BE2C (cell line): ENCODE results near the gene PIMREG.
A peak's percentile ranks its signal among the peaks of the same experiment; 100 is the strongest.

Experiments used
- DNase-seq: peaks from one replicate; pipeline ENCODE4 v3.0.0-alpha.2; 2020
- H3K27me3 ChIP-seq: fragments of 250-450 bp; sonication (Bioruptor Pico); 2 replicates; pipeline ENCODE4 v1.5.1; 2020; ENCODE audit warnings: mild to moderate bottlenecking
- H3K36me3 ChIP-seq: fragments of 250-450 bp; sonication (Bioruptor Pico); 2 replicates; pipeline ENCODE4 v1.5.1; 2020; ENCODE audit warnings: mild to moderate bottlenecking
- H3K4me1 ChIP-seq: fragments of 250-450 bp; sonication (Bioruptor Pico); 2 replicates; pipeline ENCODE4 v1.5.1; 2020
- H3K4me3 ChIP-seq: 2 replicates; pipeline ENCODE4 v1.5.1; 2011; ENCODE audit warnings: low read depth, low read length
- H3K9me3 ChIP-seq: fragments of 250-450 bp; sonication (Bioruptor Pico); 2 replicates; pipeline ENCODE4 v1.5.1; 2020
- TF ChIP-seq, protein P1 (sequence below): IDR thresholded peaks from 2 replicates; pipeline ENCODE4 v1.5.1; 2012; ENCODE audit warnings: mild to moderate bottlenecking, low read depth, low read length

PIMREG gene

DNA sequence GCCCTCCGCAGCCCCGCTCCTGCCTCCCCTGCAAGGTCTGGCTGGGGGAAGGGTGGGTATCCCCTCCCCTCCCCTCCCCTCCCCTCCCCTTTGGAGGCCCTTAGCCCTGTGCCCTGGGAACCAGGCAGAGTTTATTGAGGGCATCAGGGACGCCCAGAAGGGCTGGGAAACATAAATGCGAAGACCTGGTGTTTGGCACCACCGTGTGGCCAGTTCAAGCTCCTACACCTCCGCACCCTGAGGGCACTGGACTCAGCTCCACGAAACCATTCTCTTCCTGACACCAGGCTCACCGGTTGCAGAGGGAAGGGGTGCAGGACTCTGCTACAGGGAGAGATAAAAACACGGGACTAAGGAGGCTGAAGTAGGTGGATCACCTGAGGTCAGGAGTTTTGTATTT lies 8.3 kb upstream of the PIMREG start:
- no peaks in the 10 kb centered on the region for H3K9me3 ChIP-seq
- H3K4me3 ChIP-seq = no peak overlapping the region
- no peaks in the 10 kb centered on the region for H3K36me3 ChIP-seq
- TF ChIP-seq, protein P1, sequence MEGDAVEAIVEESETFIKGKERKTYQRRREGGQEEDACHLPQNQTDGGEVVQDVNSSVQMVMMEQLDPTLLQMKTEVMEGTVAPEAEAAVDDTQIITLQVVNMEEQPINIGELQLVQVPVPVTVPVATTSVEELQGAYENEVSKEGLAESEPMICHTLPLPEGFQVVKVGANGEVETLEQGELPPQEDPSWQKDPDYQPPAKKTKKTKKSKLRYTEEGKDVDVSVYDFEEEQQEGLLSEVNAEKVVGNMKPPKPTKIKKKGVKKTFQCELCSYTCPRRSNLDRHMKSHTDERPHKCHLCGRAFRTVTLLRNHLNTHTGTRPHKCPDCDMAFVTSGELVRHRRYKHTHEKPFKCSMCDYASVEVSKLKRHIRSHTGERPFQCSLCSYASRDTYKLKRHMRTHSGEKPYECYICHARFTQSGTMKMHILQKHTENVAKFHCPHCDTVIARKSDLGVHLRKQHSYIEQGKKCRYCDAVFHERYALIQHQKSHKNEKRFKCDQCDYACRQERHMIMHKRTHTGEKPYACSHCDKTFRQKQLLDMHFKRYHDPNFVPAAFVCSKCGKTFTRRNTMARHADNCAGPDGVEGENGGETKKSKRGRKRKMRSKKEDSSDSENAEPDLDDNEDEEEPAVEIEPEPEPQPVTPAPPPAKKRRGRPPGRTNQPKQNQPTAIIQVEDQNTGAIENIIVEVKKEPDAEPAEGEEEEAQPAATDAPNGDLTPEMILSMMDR = peak; percentile 68
- no peaks in the 10 kb centered on the region for H3K27me3 ChIP-seq
- DNase-seq = peak; percentile 59
- H3K4me1 ChIP-seq = no peaks in the 10 kb centered on the region

- no peaks in the 10 kb centered on the region for H3K27me3 ChIP-seq
- no peaks in the 10 kb centered on the region for H3K4me1 ChIP-seq
- no peak overlapping the region for H3K4me3 ChIP-seq
- H3K9me3 ChIP-seq = no peaks in the 10 kb centered on the region
- TF ChIP-seq, protein P1 = no peak
- H3K36me3 ChIP-seq = no peaks in the 10 kb centered on the region
- DNase-seq = no peak
Measured at GRCh38 chr17:6437466-6437865, 6.8 kb upstream of the PIMREG start.

- no peaks in the 10 kb centered on the region for H3K4me1 ChIP-seq
- H3K36me3 ChIP-seq = no peaks in the 10 kb centered on the region
- no peak overlapping the region for H3K4me3 ChIP-seq
- no peaks in the 10 kb centered on the region for H3K9me3 ChIP-seq
- no peak for DNase-seq
- TF ChIP-seq, protein P1 = no peak
- no peaks in the 10 kb centered on the region for H3K27me3 ChIP-seq
Measured at GRCh38 chr17:6437956-6438355, 6.3 kb upstream of the PIMREG start.

DNA sequence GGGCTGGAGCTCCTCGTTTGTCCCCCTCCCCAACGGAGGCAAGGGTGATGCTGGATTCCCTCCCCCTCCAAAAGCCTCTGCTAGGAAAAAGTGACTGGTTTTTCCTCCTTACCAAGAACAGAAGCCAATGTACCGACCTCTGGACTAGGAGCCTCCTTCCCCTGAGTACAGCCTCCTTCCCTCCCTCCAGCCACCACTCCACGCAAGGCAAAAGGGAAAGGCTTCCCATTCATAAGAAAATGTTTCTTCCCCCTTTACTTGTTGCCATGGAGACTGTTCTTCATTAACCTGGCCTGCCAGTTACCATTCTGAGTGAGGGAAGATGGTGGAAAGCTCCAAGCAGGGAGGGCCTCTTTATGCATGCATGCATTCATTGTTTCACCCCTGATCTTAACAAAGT lies 4.3 kb upstream of the PIMREG start:
- TF ChIP-seq, protein P1 = no peak
- no peaks in the 10 kb centered on the region for H3K36me3 ChIP-seq
- no peak for DNase-seq
- H3K27me3 ChIP-seq = no peaks in the 10 kb centered on the region
- no peak overlapping the region for H3K4me3 ChIP-seq
- no peaks in the 10 kb centered on the region for H3K9me3 ChIP-seq
- H3K4me1 ChIP-seq = no peaks in the 10 kb centered on the region

GRCh38 chr17:6442775-6443174 lies 1.5 kb upstream of the PIMREG start:
- no peaks in the 10 kb centered on the region for H3K9me3 ChIP-seq
- H3K36me3 ChIP-seq = no peaks in the 10 kb centered on the region; the same call in 1 of the 2 replicates
- TF ChIP-seq, protein P1 = no peak
- H3K27me3 ChIP-seq = no peaks in the 10 kb centered on the region
- no peak overlapping the region for H3K4me3 ChIP-seq
- H3K4me1 ChIP-seq = no peaks in the 10 kb centered on the region
- no peak for DNase-seq

- no peaks in the 10 kb centered on the region for H3K4me1 ChIP-seq
- TF ChIP-seq, protein P1 = no peak
- H3K27me3 ChIP-seq = no peaks in the 10 kb centered on the region
- no peak for DNase-seq
- H3K9me3 ChIP-seq = no peaks in the 10 kb centered on the region
- peak overlapping the region; percentile 65 for H3K4me3 ChIP-seq
- no peaks in the 10 kb centered on the region; the same call in none of the 2 replicates for H3K36me3 ChIP-seq
Measured at GRCh38 chr17:6444571-6445335, 498 bp downstream of the PIMREG start.
